Panc1 (cell line): ENCODE results near the gene SLC24A4. TPM values are rescaled to one million over a fixed set of nuclear protein-coding genes. Genes with fewer than 3 reads are reported as not detected.

ENCODE experiments used
- ATAC-seq: fragments of 200-7000 bp; cut with Tn5 transposase; 2 replicates; pipeline ENCODE4 v1.9.1; 2020; ENCODE audit warnings: mild to moderate bottlenecking, moderate library complexity
- BruUV-seq: library from RNA; stranded (reverse); fragments of 400-500 nt; replicated peaks from 2 replicates; lab custom pipeline; 2021; lab: Mats Ljungman, UMichigan
- CTCF ChIA-PET: fragments of 300-600 bp; sonication (Branson Sonifier 250); formaldehyde crosslinking; loops from one replicate; lab custom pipeline; 2022; ENCODE audit warnings: antibody characterized with exemption; lab: Charles Lee
- POLR2A ChIA-PET: fragments of 300-600 bp; sonication (Branson Sonifier 250); formaldehyde crosslinking; loops from one replicate; lab custom pipeline; 2022; ENCODE audit warnings: antibody characterized with exemption; lab: Charles Lee
- DNase-seq: peaks from one replicate; pipeline ENCODE4 v3.0.0-alpha.2; 2010; ENCODE audit warnings: low read depth, low spot score
- H3K27ac ChIP-seq: 2 replicates; pipeline ENCODE4 v1.5.1; 2011; ENCODE audit warnings: mild to moderate bottlenecking, low read length, inconsistent platforms
- H3K27me3 ChIP-seq: fragments of 200-500 bp; sonication (Bioruptor generic); 2 replicates; pipeline ENCODE4 v1.6.0; 2014; ENCODE audit warnings: low read length, inconsistent platforms; ENCODE audit not compliant: control insufficient read depth, insufficient read depth
- H3K36me3 ChIP-seq: fragments of 200-500 bp; sonication (Bioruptor generic); 2 replicates; pipeline ENCODE4 v1.5.1; 2014; ENCODE audit warnings: inconsistent platforms, mild to moderate bottlenecking, low read length, moderate library complexity; ENCODE audit not compliant: control insufficient read depth, insufficient read depth
- H3K4me1 ChIP-seq: 2 replicates; pipeline ENCODE4 v1.5.1; 2011; ENCODE audit warnings: inconsistent platforms, mild to moderate bottlenecking, low read length, moderate library complexity; ENCODE audit not compliant: control insufficient read depth, insufficient read depth
- H3K4me3 ChIP-seq, 2 experiments: 2 replicates each; pipeline ENCODE4 v1.5.1; 2011 to 2012; ENCODE audit warnings: low read depth in 2 of 2, low read length in 2 of 2, mild to moderate bottlenecking in 2 of 2, inconsistent platforms in 1 of 2, moderate library complexity in 1 of 2
- H3K9me3 ChIP-seq: fragments of 200-500 bp; sonication (Bioruptor generic); 2 replicates; pipeline ENCODE4 v1.5.1; 2014; ENCODE audit warnings: low read depth, mild to moderate bottlenecking, inconsistent platforms, low read length, moderate library complexity; ENCODE audit not compliant: control insufficient read depth, insufficient read depth
- CTCF ChIP-seq: fragments of 450-650 bp; IDR thresholded peaks from 2 replicates; pipeline ENCODE4 v1.5.1; 2017; ENCODE audit warnings: mild to moderate bottlenecking
- POLR2AphosphoS5 ChIP-seq: IDR thresholded peaks from 2 replicates; pipeline ENCODE4 v1.6.1; 2012; ENCODE audit warnings: mild to moderate bottlenecking, low read depth, low read length, moderate library complexity
- REST ChIP-seq, 2 experiments: IDR thresholded peaks; 2 replicates each; pipeline ENCODE4 v1.6.1; 2011 to 2012; ENCODE audit warnings: low read depth in 2 of 2, control low read depth in 1 of 2, low read length in 1 of 2, mild to moderate bottlenecking in 1 of 2, moderate library complexity in 1 of 2; ENCODE audit not compliant: insufficient read depth in 1 of 2
- SIN3A ChIP-seq: IDR thresholded peaks from 2 replicates; pipeline ENCODE4 v1.6.1; 2012; ENCODE audit warnings: low read depth, mild to moderate bottlenecking, low read length, moderate library complexity, borderline replicate concordance; ENCODE audit not compliant: insufficient read depth
- TCF7L2 ChIP-seq: IDR thresholded peaks from 2 replicates; pipeline ENCODE4 v1.6.1; 2011; ENCODE audit warnings: mild to moderate bottlenecking, low read depth, low read length, inconsistent platforms
- in situ Hi-C: cut with HindIII; loops from 2 replicates; pipeline ENCODE4 v1.10.0; 2016; ENCODE audit warnings: low sequenced_read_pairs, low pct_unique_long_range_greater_than_20kb
- intact Hi-C: fragments of 100-400 bp; cut with micrococcal nuclease; formaldehyde crosslinking; loops from one replicate; pipeline ENCODE4 v1.10.0; 2022; ENCODE audit not compliant: unreplicated experiment
- total RNA-seq: library from RNA; stranded (reverse); gene quantifications from one replicate; pipeline ENCODE4 v1.2.1, GENCODE V29; 2021; ENCODE audit not compliant: unreplicated experiment

SLC24A4 gene
- total RNA-seq, 1 experiment from 2014 or later, result not detected

GRCh38 chr14:92451755-92452154 lies 128.8 kb downstream of the SLC24A4 start:
- intact Hi-C loops (no loop called here), in situ Hi-C loops (no loop called here)
- DNase-seq, result no peak
- BruUV-seq, result no TSS peak
- Histone ChIP-seq H3K4me1 (no peaks in the 10 kb centered on the region), H3K27ac (no peak overlapping the region), H3K4me3 (no peak overlapping the region), H3K9me3 (no peaks in the 10 kb centered on the region), H3K36me3 (no peaks in the 10 kb centered on the region), H3K27me3 (no peaks in the 10 kb centered on the region)
- CTCF ChIA-PET, result no interaction called here
- POLR2A ChIA-PET, result no interaction called here
- no peak for TF ChIP-seq REST (IDR thresholded peaks at IDR 0.05; ENCODE audit: insufficient read depth in 1 of 2, low read depth in 2 of 2, low read length in 1 of 2)
- no peak for TF ChIP-seq POLR2AphosphoS5
- TF ChIP-seq CTCF, result no peak
- no peak for TF ChIP-seq SIN3A
- no peak for TF ChIP-seq TCF7L2
- ATAC-seq, result no peak

GRCh38 chr14:92452471-92452870 lies 129.5 kb downstream of the SLC24A4 start:
- CTCF ChIA-PET, result no interaction called here
- no TSS peak for BruUV-seq
- no peak for DNase-seq
- no peaks in the 10 kb centered on the region for H3K27me3 ChIP-seq
- POLR2A ChIA-PET, result no interaction called here
- TF ChIP-seq POLR2AphosphoS5, result no peak
- TF ChIP-seq CTCF, result no peak
- in situ Hi-C loops (no loop called here), intact Hi-C loops (no loop called here)
- H3K4me1 ChIP-seq, result no peaks in the 10 kb centered on the region
- ATAC-seq, result no peak
- H3K27ac ChIP-seq, result no peak overlapping the region
- no peaks in the 10 kb centered on the region for H3K36me3 ChIP-seq
- no peaks in the 10 kb centered on the region for H3K9me3 ChIP-seq
- no peak overlapping the region for H3K4me3 ChIP-seq

GRCh38 chr14:92453691-92454090 lies 130.7 kb downstream of the SLC24A4 start:
- no peaks in the 10 kb centered on the region for H3K27me3 ChIP-seq
- H3K9me3 ChIP-seq, result no peaks in the 10 kb centered on the region
- in situ Hi-C loops, result no loop called here
- no peak overlapping the region for H3K27ac ChIP-seq
- no peak overlapping the region for H3K4me3 ChIP-seq
- POLR2A ChIA-PET, result no interaction called here
- TF ChIP-seq TCF7L2 (no peak), CTCF (no peak)
- CTCF ChIA-PET, result no interaction called here
- no peaks in the 10 kb centered on the region for H3K36me3 ChIP-seq
- no peak for ATAC-seq
- H3K4me1 ChIP-seq, result no peaks in the 10 kb centered on the region
- BruUV-seq, result no TSS peak
- no peak for DNase-seq
- intact Hi-C loops, result no loop called here
